ENCODE measurements around the gene TSC22D1.

The TSC22D1 gene

GRCh38 chr13:44386913-44387556, 189.1 kb downstream of the TSC22D1 start:
- Histone ChIP-seq H3K27ac (ENCODE audit: low read depth, low read length) (no peak overlapping the region), H3K27me3 (ENCODE audit: low read length) (no peaks in the 10 kb centered on the region), H3K36me3 (ENCODE audit: low read length) (no peaks in the 10 kb centered on the region), H3F3A (ENCODE audit: insufficient read depth) (no peaks in the 10 kb centered on the region), H2AFZ (ENCODE audit: low read depth, low read length, severe bottlenecking) (no peak overlapping the region), H3K9me2 (replicated peaks; ENCODE audit: insufficient read depth, low read length) (no peaks in the 10 kb centered on the region), H3K4me2 (ENCODE audit: low read depth, low read length, poor library complexity, severe bottlenecking) (no peak overlapping the region), H3K9ac (ENCODE audit: low read length) (no peak overlapping the region), H4K20me1 (ENCODE audit: low read depth, low read length) (no peaks in the 10 kb centered on the region), H3K9me3 (ENCODE audit: insufficient read depth, low read length) (no peaks in the 10 kb centered on the region), H3K79me2 (ENCODE audit: insufficient read depth, low read length) (no peaks in the 10 kb centered on the region), H3K4me3 (ENCODE audit: insufficient read depth, low read length, poor library complexity, severe bottlenecking) (no peak overlapping the region)
- TF ChIP-seq EZH2phosphoT487 (conservative IDR thresholded peaks at IDR 0.05; ENCODE audit: low read length): no peak
- TF ChIP-seq, protein P1, sequence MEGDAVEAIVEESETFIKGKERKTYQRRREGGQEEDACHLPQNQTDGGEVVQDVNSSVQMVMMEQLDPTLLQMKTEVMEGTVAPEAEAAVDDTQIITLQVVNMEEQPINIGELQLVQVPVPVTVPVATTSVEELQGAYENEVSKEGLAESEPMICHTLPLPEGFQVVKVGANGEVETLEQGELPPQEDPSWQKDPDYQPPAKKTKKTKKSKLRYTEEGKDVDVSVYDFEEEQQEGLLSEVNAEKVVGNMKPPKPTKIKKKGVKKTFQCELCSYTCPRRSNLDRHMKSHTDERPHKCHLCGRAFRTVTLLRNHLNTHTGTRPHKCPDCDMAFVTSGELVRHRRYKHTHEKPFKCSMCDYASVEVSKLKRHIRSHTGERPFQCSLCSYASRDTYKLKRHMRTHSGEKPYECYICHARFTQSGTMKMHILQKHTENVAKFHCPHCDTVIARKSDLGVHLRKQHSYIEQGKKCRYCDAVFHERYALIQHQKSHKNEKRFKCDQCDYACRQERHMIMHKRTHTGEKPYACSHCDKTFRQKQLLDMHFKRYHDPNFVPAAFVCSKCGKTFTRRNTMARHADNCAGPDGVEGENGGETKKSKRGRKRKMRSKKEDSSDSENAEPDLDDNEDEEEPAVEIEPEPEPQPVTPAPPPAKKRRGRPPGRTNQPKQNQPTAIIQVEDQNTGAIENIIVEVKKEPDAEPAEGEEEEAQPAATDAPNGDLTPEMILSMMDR (IDR thresholded peaks at IDR 0.05; ENCODE audit: insufficient read depth, low read length, poor library complexity, severe bottlenecking): no peak

- Histone ChIP-seq H3K27ac (ENCODE audit: low read depth, low read length) (no peak overlapping the region), H3K9me2 (replicated peaks; ENCODE audit: insufficient read depth, low read length) (no peaks in the 10 kb centered on the region), H3K9ac (ENCODE audit: low read length) (no peak overlapping the region), H3K4me3 (ENCODE audit: insufficient read depth, low read length, poor library complexity, severe bottlenecking) (no peak overlapping the region), H3F3A (ENCODE audit: insufficient read depth) (no peaks in the 10 kb centered on the region), H3K27me3 (ENCODE audit: low read length) (no peaks in the 10 kb centered on the region), H3K9me3 (ENCODE audit: insufficient read depth, low read length) (no peaks in the 10 kb centered on the region), H4K20me1 (ENCODE audit: low read depth, low read length) (no peaks in the 10 kb centered on the region), H3K79me2 (ENCODE audit: insufficient read depth, low read length) (no peaks in the 10 kb centered on the region), H3K36me3 (ENCODE audit: low read length) (no peaks in the 10 kb centered on the region), H3K4me2 (ENCODE audit: low read depth, low read length, poor library complexity, severe bottlenecking) (no peak overlapping the region), H2AFZ (ENCODE audit: low read depth, low read length, severe bottlenecking) (no peak overlapping the region)
- TF ChIP-seq, protein P1 (IDR thresholded peaks at IDR 0.05; ENCODE audit: insufficient read depth, low read length, poor library complexity, severe bottlenecking): no peak
- TF ChIP-seq EZH2phosphoT487 (conservative IDR thresholded peaks at IDR 0.05; ENCODE audit: low read length): no peak
Measured at GRCh38 chr13:44385847-44386246, 190.3 kb downstream of the TSC22D1 start.

GRCh38 chr13:44385401-44385800, 190.7 kb downstream of the TSC22D1 start:
- no peaks in the 10 kb centered on the region for H3K79me2 ChIP-seq (ENCODE audit: insufficient read depth, low read length)
- H3K9me2 ChIP-seq (replicated peaks; ENCODE audit: insufficient read depth, low read length): no peaks in the 10 kb centered on the region
- no peaks in the 10 kb centered on the region for H4K20me1 ChIP-seq (ENCODE audit: low read depth, low read length)
- no peak overlapping the region for H3K9ac ChIP-seq (ENCODE audit: low read length)
- H2AFZ ChIP-seq (ENCODE audit: low read depth, low read length, severe bottlenecking): no peak overlapping the region
- TF ChIP-seq EZH2phosphoT487 (conservative IDR thresholded peaks at IDR 0.05; ENCODE audit: low read length): no peak
- TF ChIP-seq, protein P1 (IDR thresholded peaks at IDR 0.05; ENCODE audit: insufficient read depth, low read length, poor library complexity, severe bottlenecking): no peak
- H3K4me3 ChIP-seq (ENCODE audit: insufficient read depth, low read length, poor library complexity, severe bottlenecking): no peak overlapping the region
- H3K9me3 ChIP-seq (ENCODE audit: insufficient read depth, low read length): no peaks in the 10 kb centered on the region
- H3K4me2 ChIP-seq (ENCODE audit: low read depth, low read length, poor library complexity, severe bottlenecking): no peak overlapping the region
- H3K36me3 ChIP-seq (ENCODE audit: low read length): no peaks in the 10 kb centered on the region
- H3K27me3 ChIP-seq (ENCODE audit: low read length): no peaks in the 10 kb centered on the region
- no peaks in the 10 kb centered on the region for H3F3A ChIP-seq (ENCODE audit: insufficient read depth)
- H3K27ac ChIP-seq (ENCODE audit: low read depth, low read length): no peak overlapping the region

Data from SU-DHL-6 (cell line).